ENCODE data around the gene RCOR1.
A peak's percentile ranks its signal among the peaks of the same experiment; 100 is the strongest.
"Not testable (repeated sequence)": the region's sequence is repeated elsewhere in the genome, so short reads cannot be mapped to it uniquely, and the experiment has no call there.

RCOR1 gene

DNA sequence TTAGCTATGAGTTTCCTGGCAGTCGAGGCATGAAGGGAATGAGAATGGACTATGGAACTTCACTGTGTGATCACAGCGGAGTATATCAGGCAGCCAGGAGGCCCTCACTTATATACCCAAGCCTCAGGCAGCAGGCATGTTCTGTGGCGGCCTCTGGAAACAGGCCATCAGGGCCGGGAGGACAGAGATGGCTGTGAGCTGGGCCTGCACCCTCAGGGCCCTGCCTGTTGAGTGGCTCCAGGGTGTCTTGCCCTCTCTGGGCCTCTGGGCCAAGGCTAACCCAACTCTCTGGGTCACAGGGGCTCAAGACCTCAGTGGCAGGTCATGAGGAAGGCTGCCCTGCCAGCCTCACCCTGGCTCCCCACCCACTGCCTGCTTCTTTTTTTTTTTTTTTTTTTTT is 33.9 kb upstream of the RCOR1 start:
- Mint-ChIP-seq H3K4me1 (ENCODE audit: low read depth in 2 of 2) (peaks cover 0 to 2% of the 10 kb centered on the region in 2 donors), H3K27me3 (no peaks in the 10 kb centered on the region), H3K36me3 (ENCODE audit: insufficient read depth) (peaks cover 3% of the 10 kb centered on the region), H3K4me3 (no peak overlapping the region), H3K9me3 (no peaks in the 10 kb centered on the region), H3K27ac (peak overlapping the region in 1 of 2 donors; percentile 13)
- ATAC-seq (replicated peaks) (no peak), DNase-seq (no peak)

DNA sequence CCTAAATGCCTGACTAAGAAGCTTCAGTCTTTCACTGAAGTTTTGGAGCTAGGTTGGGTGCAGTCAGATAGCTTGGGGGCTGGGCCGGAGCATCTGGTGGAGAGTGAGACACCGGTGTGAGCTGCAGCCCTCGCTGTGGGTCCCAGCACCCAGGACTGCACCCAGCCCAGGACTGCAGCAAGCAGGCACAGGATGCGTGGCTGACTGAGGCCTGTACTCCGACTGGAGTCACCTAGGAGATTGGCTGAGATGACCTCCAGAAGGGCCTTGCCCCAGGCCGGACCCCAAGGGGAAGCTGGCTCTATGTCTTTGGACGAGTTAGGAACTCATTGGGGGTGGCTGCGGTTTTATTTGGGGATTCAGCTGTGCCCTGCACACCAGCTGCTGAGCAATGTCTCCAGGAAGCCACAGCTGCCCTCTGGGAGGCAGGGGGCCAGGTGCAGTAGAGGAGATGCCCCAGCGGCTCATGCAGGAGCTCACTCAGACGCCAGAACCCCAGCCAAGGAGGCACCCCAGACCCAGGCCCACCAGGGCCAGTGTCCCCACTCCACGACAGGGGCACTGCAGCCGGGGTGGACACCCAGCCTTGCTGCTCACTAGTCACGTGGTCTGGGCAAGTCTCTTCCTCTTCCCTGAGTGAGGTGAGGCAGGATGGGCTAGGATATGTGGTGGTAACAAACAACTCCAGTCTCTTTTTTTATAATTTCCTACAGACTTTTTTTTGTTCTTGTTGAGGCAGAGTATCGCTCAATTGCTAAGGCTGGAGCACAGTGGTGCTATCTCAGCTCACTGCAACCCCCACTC is 31.8 kb upstream of the RCOR1 start:
- no peaks in the 10 kb centered on the region for H3K27me3 Mint-ChIP-seq
- ATAC-seq (replicated peaks) = no peak
- no peak overlapping the region for H3K27ac Mint-ChIP-seq

DNA sequence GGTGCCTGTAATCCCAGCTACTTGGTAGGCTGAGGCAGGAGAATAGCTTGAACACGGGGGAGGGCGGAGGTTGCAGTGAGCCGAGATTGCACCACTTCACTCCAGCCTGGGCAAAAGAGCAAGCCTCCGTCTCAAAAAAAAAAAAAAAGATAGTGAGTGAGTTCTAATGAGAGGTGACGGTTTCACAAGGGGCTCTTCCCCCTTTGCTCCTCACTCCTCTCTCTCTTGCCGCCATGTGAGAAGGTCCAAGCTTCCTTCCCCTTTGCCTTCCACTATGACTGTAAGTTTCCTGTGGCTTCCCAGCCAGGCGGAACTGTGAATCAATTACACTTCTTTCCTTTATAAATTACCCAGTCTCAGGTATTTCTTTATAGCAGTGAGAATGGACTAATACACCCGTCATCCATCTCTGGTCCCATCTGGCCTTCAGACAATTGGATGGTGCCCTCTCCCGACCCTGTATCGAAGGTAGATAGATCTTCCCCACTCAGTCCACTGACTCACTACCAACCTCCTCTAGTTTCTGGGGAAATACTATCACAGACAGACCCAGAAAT is 27.0 kb upstream of the RCOR1 start:
- H3K9me3 Mint-ChIP-seq = no peaks in the 10 kb centered on the region
- peaks cover 7 to 9% of the 10 kb centered on the region in 2 donors for H3K4me1 Mint-ChIP-seq (ENCODE audit: low read depth in 2 of 2)
- H3K27ac Mint-ChIP-seq = no peak overlapping the region
- no peaks in the 10 kb centered on the region for H3K36me3 Mint-ChIP-seq (ENCODE audit: insufficient read depth)
- no peak for DNase-seq
- peak; percentile 41 for ATAC-seq (replicated peaks)
- H3K27me3 Mint-ChIP-seq = no peaks in the 10 kb centered on the region
- no peak overlapping the region for H3K4me3 Mint-ChIP-seq

More for the DNA sequence above, 31.8 kb upstream of the RCOR1 start:
- Mint-ChIP-seq H3K9me3 (no peaks in the 10 kb centered on the region), H3K4me3 (no peak overlapping the region), H3K4me1 (ENCODE audit: low read depth in 2 of 2) (no peaks in the 10 kb centered on the region), H3K36me3 (ENCODE audit: insufficient read depth) (no peaks in the 10 kb centered on the region)
- DNase-seq = no peak

DNA sequence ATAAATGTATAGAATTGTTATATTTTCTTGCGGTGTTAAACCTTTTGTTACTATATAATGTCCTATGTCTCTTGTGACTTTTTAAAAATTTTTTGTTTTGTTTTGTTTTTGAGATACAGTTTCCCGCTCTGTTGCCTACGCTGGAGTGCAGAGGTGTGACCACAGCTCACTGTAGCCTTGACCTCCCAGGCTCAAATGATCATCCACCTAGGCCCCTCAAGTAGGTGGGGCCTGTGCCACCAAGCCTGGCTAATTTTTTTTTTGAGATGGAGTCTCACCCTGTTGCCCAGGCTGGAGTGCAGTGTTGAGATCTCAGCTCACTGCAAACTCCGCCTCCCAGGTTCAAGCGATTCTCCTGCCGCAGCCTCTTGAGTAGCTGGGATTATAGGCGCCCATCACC is 26.5 kb upstream of the RCOR1 start:
- no peak overlapping the region for H3K4me3 Mint-ChIP-seq
- H3K9me3 Mint-ChIP-seq = no peaks in the 10 kb centered on the region

DNA sequence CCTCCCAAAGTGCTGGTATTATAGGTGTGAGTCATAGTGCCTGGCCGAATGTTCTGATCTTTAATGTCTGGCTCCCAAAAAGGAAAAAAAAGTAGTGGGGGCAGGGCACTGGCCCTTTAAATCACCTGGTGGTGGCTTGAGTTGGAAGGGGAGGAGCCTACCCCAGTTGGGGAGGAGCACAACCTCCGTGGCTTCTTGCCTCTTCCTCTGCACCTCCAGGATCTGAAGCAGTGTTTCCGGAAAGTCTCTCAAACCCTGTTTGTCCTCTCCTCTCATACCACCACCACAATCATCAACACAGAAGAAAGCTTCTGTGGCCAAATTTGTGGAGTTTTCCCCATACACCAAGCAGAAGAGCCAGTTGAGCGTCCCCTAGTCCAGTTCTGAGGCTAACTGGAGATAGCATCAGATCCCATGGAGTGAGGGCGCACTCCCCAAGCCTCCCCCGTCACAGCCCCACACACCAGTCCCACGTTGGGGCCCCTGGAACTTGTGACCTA is 24.3 kb upstream of the RCOR1 start:
- no peaks in the 10 kb centered on the region for H3K36me3 Mint-ChIP-seq (ENCODE audit: insufficient read depth)
- DNase-seq (peak in 1 of 3 experiments; percentile 21), ATAC-seq (replicated peaks) (peak; percentile 81)
- peak overlapping the region; percentile 6 to 64 for H3K4me3 Mint-ChIP-seq
- H3K27me3 Mint-ChIP-seq = peaks cover 0 to 2% of the 10 kb centered on the region in 2 donors
- H3K9me3 Mint-ChIP-seq = no peaks in the 10 kb centered on the region
- peak overlapping the region; percentile 5 to 80 for H3K27ac Mint-ChIP-seq
- peaks cover 8 to 9% of the 10 kb centered on the region in 2 donors for H3K4me1 Mint-ChIP-seq (ENCODE audit: low read depth in 2 of 2)

More for the DNA sequence above, 26.5 kb upstream of the RCOR1 start:
- ATAC-seq (replicated peaks) (no peak), DNase-seq (no peak)
- H3K27me3 Mint-ChIP-seq = no peaks in the 10 kb centered on the region
- no peaks in the 10 kb centered on the region for H3K36me3 Mint-ChIP-seq (ENCODE audit: insufficient read depth)
- no peak overlapping the region for H3K27ac Mint-ChIP-seq
- peaks cover 7 to 9% of the 10 kb centered on the region in 2 donors for H3K4me1 Mint-ChIP-seq (ENCODE audit: low read depth in 2 of 2)

DNA sequence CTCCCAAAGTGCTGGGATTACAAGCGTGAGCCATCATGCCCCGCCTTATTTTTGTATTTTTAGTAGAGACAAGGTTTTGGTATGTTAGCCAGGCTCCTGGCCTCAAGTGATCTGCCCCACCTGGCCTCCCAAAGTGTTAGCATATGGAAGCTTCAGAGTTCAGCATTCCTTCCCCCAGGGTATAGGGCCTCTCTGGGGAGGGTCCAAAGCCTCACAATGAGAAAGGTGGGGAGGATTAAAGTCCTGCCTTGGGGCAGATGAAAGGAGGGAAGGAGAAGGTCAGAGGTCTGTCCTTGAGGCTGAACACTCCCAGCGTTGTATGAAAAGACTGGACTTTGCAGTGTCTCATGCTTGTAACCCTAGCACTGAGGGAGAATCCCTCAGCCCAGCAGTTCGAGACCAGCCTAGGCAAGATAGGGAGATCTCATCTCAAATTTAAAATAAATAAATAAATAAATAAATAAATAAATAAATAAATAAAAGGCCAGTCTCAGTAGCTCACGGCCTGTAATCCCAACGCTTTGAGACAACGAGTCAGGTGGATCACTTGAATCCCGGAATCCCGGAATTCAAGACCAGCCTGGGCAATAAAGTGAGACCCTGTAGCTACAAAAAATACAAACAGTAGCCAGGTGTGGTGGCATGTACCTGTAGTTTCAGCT is 22.0 kb upstream of the RCOR1 start:
- no peak for ATAC-seq (replicated peaks)
- Mint-ChIP-seq H3K27ac (no peak overlapping the region), H3K4me1 (ENCODE audit: low read depth in 2 of 2) (peaks cover 10 to 14% of the 10 kb centered on the region in 2 donors), H3K4me3 (no peak overlapping the region), H3K36me3 (ENCODE audit: insufficient read depth) (no peaks in the 10 kb centered on the region), H3K27me3 (peaks cover 9 to 10% of the 10 kb centered on the region in 2 donors), H3K9me3 (no peaks in the 10 kb centered on the region)
- no peak for DNase-seq

DNA sequence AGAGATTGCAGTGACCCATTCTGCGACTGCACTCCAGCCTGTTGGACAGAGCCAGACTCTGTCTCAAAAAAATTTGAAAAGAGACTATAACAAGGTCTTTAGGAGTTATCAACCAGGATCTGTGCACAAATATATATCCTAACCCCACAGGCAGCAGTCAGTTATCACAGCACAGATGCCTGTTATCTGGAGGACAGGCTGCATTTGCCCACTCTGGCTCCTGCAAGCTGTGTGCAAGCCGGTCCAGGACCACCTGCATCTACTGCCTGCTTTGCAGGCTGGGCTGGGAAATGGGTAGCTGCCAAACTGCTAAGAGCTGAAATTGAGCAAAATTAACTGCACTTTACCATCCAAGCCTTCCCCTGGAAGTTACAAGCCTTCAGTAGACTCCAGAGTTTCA is 21.4 kb upstream of the RCOR1 start:
- Mint-ChIP-seq H3K36me3 (ENCODE audit: insufficient read depth) (no peaks in the 10 kb centered on the region), H3K27ac (no peak overlapping the region), H3K4me3 (no peak overlapping the region), H3K4me1 (ENCODE audit: low read depth in 2 of 2) (peaks cover 10 to 14% of the 10 kb centered on the region in 2 donors), H3K27me3 (peaks cover 15 to 16% of the 10 kb centered on the region in 2 donors), H3K9me3 (no peaks in the 10 kb centered on the region)
- ATAC-seq (replicated peaks) = no peak
- no peak for DNase-seq

DNA sequence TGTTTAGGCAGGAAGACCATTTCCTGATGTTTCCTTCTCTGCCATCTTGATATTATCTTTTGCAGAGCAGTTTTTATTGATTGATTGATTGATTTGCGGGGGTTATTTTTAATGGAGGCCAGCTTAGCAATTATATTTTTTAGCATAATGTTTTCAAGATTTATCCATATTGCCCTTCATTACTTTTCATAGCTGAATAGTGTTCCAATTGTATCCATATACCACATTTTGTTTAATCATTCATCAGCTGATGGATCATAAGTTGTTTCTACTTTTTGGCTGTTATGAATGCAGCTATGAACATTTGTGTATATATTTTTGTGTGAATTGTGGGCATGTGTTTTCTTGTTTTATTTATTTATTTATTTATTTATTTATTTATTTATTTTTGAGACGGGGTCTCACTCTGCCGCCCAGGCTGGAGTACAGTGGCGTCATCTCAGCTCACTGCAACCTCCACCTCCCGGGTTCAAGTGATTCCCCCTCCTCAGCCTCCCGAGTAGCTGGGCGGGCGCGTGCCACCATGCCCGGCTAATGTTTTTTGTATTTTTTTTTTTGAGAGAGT is 20.9 kb upstream of the RCOR1 start:
- H3K27me3 Mint-ChIP-seq = peaks cover 15 to 20% of the 10 kb centered on the region in 2 donors

DNA sequence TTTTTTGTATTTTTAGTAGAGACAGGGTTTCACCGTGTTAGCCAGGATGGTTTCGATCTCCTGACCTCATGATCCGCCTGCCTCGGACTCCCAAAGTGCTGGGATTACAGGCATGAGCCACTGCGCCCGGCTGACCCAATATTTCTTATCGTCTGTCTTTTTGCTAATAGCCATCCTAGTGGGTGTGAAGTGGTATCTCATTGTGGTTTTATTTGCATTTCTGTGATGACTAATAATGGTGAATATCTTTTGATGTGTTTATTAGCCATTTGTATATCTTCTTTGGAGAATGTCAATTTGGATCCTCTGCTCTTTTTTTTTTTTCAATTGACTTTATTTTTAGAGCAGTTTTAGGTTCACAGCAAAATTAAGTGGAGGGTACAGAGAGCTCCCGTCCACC is 19.3 kb upstream of the RCOR1 start:
- H3K4me3 Mint-ChIP-seq = peak overlapping the region in 1 of 2 donors; percentile 30
- ATAC-seq (replicated peaks) = not testable (repeated sequence)

More for the DNA sequence above, 20.9 kb upstream of the RCOR1 start:
- Mint-ChIP-seq H3K9me3 (no peaks in the 10 kb centered on the region), H3K4me3 (no peak overlapping the region), H3K36me3 (ENCODE audit: insufficient read depth) (no peaks in the 10 kb centered on the region), H3K27ac (no peak overlapping the region), H3K4me1 (ENCODE audit: low read depth in 2 of 2) (peaks cover 10 to 14% of the 10 kb centered on the region in 2 donors)
- DNase-seq (no peak), ATAC-seq (replicated peaks) (no peak)

DNA sequence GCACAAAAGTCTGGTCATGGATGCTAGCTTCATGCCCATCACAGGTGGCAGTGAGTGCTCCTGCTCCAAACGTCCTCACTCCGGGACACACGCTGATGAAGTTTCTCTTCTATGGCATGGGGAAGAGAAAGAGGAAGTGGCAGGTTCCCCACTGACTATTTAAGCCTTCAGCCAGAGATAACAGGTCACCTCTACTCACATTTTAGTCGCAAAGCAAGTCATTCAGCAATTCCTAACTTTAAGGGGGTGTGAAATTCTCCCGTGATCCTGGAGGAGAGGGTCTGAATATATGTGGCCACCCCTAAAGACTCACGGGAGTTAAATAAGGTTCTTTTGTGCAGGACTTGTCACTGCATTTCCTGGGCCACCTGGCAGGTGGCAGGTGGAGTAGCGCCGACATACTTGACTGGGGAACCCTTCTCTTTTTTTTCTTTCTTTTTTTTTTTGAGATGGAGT is 18.8 kb upstream of the RCOR1 start:
- Mint-ChIP-seq H3K4me3 (peak overlapping the region in 1 of 2 donors; percentile 30), H3K27ac (no peak overlapping the region), H3K27me3 (peaks cover 15 to 20% of the 10 kb centered on the region in 2 donors), H3K4me1 (ENCODE audit: low read depth in 2 of 2) (peaks cover 3 to 7% of the 10 kb centered on the region in 2 donors), H3K9me3 (no peaks in the 10 kb centered on the region), H3K36me3 (ENCODE audit: insufficient read depth) (no peaks in the 10 kb centered on the region)
- ATAC-seq (replicated peaks) (no peak), DNase-seq (no peak)

More for the DNA sequence above, 19.3 kb upstream of the RCOR1 start:
- not testable (repeated sequence) for H3K27ac Mint-ChIP-seq; H3K9me3 Mint-ChIP-seq; H3K36me3 Mint-ChIP-seq (ENCODE audit: insufficient read depth); DNase-seq
- Mint-ChIP-seq H3K4me1 (ENCODE audit: low read depth in 2 of 2) (peaks cover 7 to 12% of the 10 kb centered on the region in 2 donors), H3K27me3 (peaks cover 15 to 20% of the 10 kb centered on the region in 2 donors)

DNA sequence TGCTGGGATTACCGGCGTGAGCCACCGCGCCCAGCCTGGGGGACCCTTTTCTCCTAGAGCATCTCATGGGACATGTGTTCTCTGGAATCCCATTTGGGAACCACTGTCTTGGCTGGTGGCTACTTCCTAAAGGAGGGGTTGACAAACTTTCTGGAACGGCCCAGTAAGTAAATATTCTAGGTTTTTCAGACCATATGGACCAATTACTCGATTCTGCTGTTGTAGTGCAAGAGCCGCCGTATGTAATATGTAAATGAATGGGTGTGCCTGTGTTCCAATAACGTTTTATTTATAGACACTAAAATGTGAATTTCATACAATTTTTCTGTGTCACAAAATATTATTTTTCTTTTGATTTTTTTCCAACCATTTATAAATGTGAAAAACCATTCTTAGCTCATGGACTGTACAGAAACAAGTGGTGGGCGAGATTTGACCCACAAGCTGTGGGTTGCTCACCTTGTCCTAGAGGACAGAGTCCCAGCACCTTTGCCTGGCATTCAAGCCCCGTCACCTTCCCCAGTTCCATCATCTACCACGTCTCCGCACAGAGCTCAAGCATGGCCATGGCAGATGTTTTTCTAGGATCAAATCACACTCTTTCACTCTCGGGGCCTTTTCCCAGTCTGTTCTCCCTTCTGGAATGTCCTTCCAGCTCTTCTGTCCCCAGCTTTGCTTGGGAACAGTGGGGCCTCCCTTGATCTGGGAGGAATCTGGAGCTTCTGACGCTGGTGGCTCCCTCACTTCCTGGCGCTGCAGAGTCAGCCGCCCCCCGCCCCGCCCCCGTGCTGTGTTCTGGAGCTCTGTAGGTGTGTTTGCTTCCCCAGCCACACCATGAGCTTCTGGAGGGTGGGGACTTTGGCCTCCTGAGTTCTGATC is 17.9 kb upstream of the RCOR1 start:
- ATAC-seq (replicated peaks) (no peak), DNase-seq (no peak)
- no peaks in the 10 kb centered on the region for H3K36me3 Mint-ChIP-seq (ENCODE audit: insufficient read depth)
- H3K4me1 Mint-ChIP-seq (ENCODE audit: low read depth in 2 of 2) = peaks cover 2 to 6% of the 10 kb centered on the region in 2 donors
- H3K9me3 Mint-ChIP-seq = no peaks in the 10 kb centered on the region
- no peak overlapping the region for H3K4me3 Mint-ChIP-seq
- no peak overlapping the region for H3K27ac Mint-ChIP-seq
- peaks cover 15 to 20% of the 10 kb centered on the region in 2 donors for H3K27me3 Mint-ChIP-seq

DNA sequence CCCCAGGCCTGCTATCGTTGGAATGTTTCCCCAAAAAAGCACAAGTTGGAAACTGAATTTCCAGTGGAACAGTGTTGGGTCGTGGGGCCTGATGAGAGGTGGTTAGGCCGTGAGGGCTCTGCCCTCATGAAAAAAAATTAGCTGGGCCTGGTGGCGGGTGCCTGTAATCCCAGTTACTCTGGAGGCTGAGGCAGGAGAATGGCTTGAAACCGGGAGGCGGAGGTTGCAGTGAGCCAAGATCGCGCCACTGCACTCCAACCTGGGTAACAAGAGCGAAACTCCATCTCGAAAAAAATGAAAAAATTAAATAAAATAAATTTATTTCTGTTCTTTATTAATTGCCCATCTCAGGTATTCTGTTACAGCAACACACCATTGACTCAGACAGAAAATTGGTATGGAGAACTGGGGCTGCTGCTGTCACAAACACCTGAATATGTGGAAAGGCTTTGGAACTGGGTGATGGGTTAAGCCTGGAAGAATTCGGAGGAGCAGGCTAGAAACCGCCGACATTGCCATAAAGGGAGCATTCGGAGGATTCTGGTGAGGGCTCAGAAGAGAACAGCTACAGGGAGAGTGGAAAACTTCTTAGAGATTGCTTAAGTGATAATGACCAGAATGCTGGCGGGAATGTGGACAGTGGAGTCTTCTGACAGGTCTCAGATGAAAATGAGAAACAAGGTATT is 17.1 kb upstream of the RCOR1 start:
- Mint-ChIP-seq H3K27ac (no peak overlapping the region), H3K4me3 (no peak overlapping the region), H3K27me3 (peaks cover 15 to 25% of the 10 kb centered on the region in 2 donors), H3K4me1 (ENCODE audit: low read depth in 2 of 2) (peaks cover 2 to 6% of the 10 kb centered on the region in 2 donors), H3K36me3 (ENCODE audit: insufficient read depth) (no peaks in the 10 kb centered on the region), H3K9me3 (no peaks in the 10 kb centered on the region)
- DNase-seq (no peak), ATAC-seq (replicated peaks) (no peak)
